Peyer's patch (tissue), 4 donors: Measurements from ENCODE around the gene OPTC. TPM values are rescaled to one million over a fixed set of nuclear protein-coding genes. Genes with fewer than 3 reads are reported as not detected.

Experiments
- DNase-seq, 3 donors: peaks; one replicate each; pipeline ENCODE4 v3.0.0-alpha.2; 2017 to 2019
- H3K27ac ChIP-seq, 4 donors: fragments of 200-600 bp; sonication (generic); one replicate each; pipeline ENCODE4 v1.5.1; 2016 to 2019
- H3K27me3 ChIP-seq, 2 donors: fragments of 200-600 bp; sonication (generic); one replicate each; pipeline ENCODE4 v1.5.1; 2019
- H3K36me3 ChIP-seq, 3 donors: fragments of 200-600 bp; sonication (generic); one replicate each; pipeline ENCODE4 v1.5.1; 2016 to 2019
- H3K4me1 ChIP-seq, 4 donors: fragments of 200-600 bp; sonication (generic); one replicate each; pipeline ENCODE4 v1.5.1; 2016 to 2019
- H3K4me3 ChIP-seq, 4 donors: fragments of 200-600 bp; sonication (generic); 1 replicate in 3 of 4; 2 replicates in 1 of 4; pipeline ENCODE4 v1.5.1; 2016 to 2019; ENCODE audit warnings: mild to moderate bottlenecking in 1 of 4
- H3K9me3 ChIP-seq, 4 donors: fragments of 200-600 bp; sonication (generic); one replicate each; pipeline ENCODE4 v1.5.1; 2016 to 2019; ENCODE audit warnings: mild to moderate bottlenecking in 1 of 4
- CTCF ChIP-seq, 6 experiments: fragments of 450-650 bp in 4 of 6; fragments of 200-600 bp in 2 of 6; sonication (generic) in 1 of 6; IDR thresholded peaks; one replicate each; pipeline ENCODE4 v1.5.1; 2017 to 2019; ENCODE audit warnings: antibody characterized with exemption in 6 of 6, mild to moderate bottlenecking in 3 of 6, moderate library complexity in 1 of 6
- POLR2A ChIP-seq, 2 donors: fragments of 450-650 bp; IDR thresholded peaks; one replicate each; pipeline ENCODE4 v1.5.1; 2017; ENCODE audit warnings: antibody characterized with exemption in 2 of 2, mild to moderate bottlenecking in 2 of 2, moderate library complexity in 2 of 2
- total RNA-seq, 4 donors: library from RNA; depleted of rRNA; stranded (reverse); fragments of >200 nt; gene quantifications; one replicate each; pipeline ENCODE4 v1.1.0, GENCODE V29; 2016

Gene OPTC
- total RNA-seq, 4 donors from 2014 or later: not detected

- no peaks in the 10 kb centered on the region for H3K27me3 ChIP-seq
- no peaks in the 10 kb centered on the region for H3K9me3 ChIP-seq
- no peak overlapping the region for H3K4me3 ChIP-seq
- no peaks in the 10 kb centered on the region for H3K36me3 ChIP-seq
- H3K27ac ChIP-seq: no peak overlapping the region
- no peak for DNase-seq
- no peaks in the 10 kb centered on the region for H3K4me1 ChIP-seq
- no peak for TF ChIP-seq CTCF (IDR thresholded peaks at IDR 0.05)
- TF ChIP-seq POLR2A (IDR thresholded peaks at IDR 0.05): no peak
Measured at GRCh38 chr1:203495845-203496244, 1.9 kb downstream of the OPTC start.

GRCh38 chr1:203497269-203497777 lies 3.4 kb downstream of the OPTC start:
- no peaks in the 10 kb centered on the region for H3K36me3 ChIP-seq
- no peak overlapping the region for H3K27ac ChIP-seq
- no peak for TF ChIP-seq CTCF (IDR thresholded peaks at IDR 0.05)
- no peak for TF ChIP-seq POLR2A (IDR thresholded peaks at IDR 0.05)
- H3K27me3 ChIP-seq: no peaks in the 10 kb centered on the region
- DNase-seq: no peak
- no peaks in the 10 kb centered on the region for H3K4me1 ChIP-seq
- no peaks in the 10 kb centered on the region for H3K9me3 ChIP-seq
- no peak overlapping the region for H3K4me3 ChIP-seq

GRCh38 chr1:203499643-203500278 lies 5.8 kb downstream of the OPTC start:
- no peaks in the 10 kb centered on the region for H3K4me1 ChIP-seq
- no peak for TF ChIP-seq POLR2A (IDR thresholded peaks at IDR 0.05)
- TF ChIP-seq CTCF (IDR thresholded peaks at IDR 0.05): no peak
- H3K36me3 ChIP-seq: no peaks in the 10 kb centered on the region
- no peaks in the 10 kb centered on the region for H3K27me3 ChIP-seq
- H3K9me3 ChIP-seq: no peaks in the 10 kb centered on the region
- no peak for DNase-seq
- H3K27ac ChIP-seq: no peak overlapping the region
- no peak overlapping the region for H3K4me3 ChIP-seq

GRCh38 chr1:203500279-203500678 lies 6.3 kb downstream of the OPTC start:
- Histone ChIP-seq H3K4me3 (no peak overlapping the region), H3K27ac (no peak overlapping the region), H3K9me3 (no peaks in the 10 kb centered on the region), H3K36me3 (no peaks in the 10 kb centered on the region), H3K27me3 (no peaks in the 10 kb centered on the region), H3K4me1 (no peaks in the 10 kb centered on the region)
- TF ChIP-seq CTCF (IDR thresholded peaks at IDR 0.05) (no peak), POLR2A (IDR thresholded peaks at IDR 0.05) (no peak)
- DNase-seq: no peak

GRCh38 chr1:203503836-203504235 lies 9.9 kb downstream of the OPTC start:
- Histone ChIP-seq H3K27me3 (no peaks in the 10 kb centered on the region), H3K4me3 (no peak overlapping the region), H3K9me3 (no peaks in the 10 kb centered on the region), H3K4me1 (peaks cover 0 to 12% (median 0%) of the 10 kb centered on the region in 4 donors), H3K36me3 (no peaks in the 10 kb centered on the region), H3K27ac (no peak overlapping the region)
- TF ChIP-seq CTCF (IDR thresholded peaks at IDR 0.05): no peak
- no peak for DNase-seq
